Cardiac muscle cell (in vitro differentiated cells and primary cell): ENCODE results near the gene SMIM35. TPM values are rescaled to one million over a fixed set of nuclear protein-coding genes. Genes with fewer than 3 reads are reported as not detected.

ENCODE experiments used
- DNase-seq, 2 donors: peaks; one replicate each; pipeline versions ENCODE4 v3.0.0 to v3.0.0-alpha.2; 2010 to 2017; ENCODE audit warnings: low read depth in 1 of 2, low spot score in 1 of 2
- H3K27ac ChIP-seq: fragments of 200-600 bp; sonication (generic); 2 replicates; pipeline ENCODE4 v1.5.1; 2016
- H3K27me3 ChIP-seq: fragments of 200-600 bp; sonication (generic); 2 replicates; pipeline ENCODE4 v1.6.0; 2016; ENCODE audit warnings: control low read depth
- H3K36me3 ChIP-seq: fragments of 200-600 bp; sonication (generic); 2 replicates; pipeline ENCODE4 v1.5.1; 2016; ENCODE audit warnings: control low read depth
- H3K4me1 ChIP-seq: fragments of 200-600 bp; sonication (generic); 2 replicates; pipeline ENCODE4 v1.8.1; 2017; ENCODE audit warnings: low read depth, mild to moderate bottlenecking, mixed run types
- H3K4me3 ChIP-seq: fragments of 200-600 bp; sonication (generic); 2 replicates; pipeline ENCODE4 v1.5.1; 2016; ENCODE audit warnings: mild to moderate bottlenecking
- H3K9me3 ChIP-seq: fragments of 200-600 bp; sonication (generic); 2 replicates; pipeline ENCODE4 v1.5.1; 2017; ENCODE audit warnings: low read depth, mild to moderate bottlenecking, control low read depth
- polyA plus RNA-seq: library from polyadenylated mRNA; unstranded; fragments of >200 nt; fragmentation: Nextera tagmentation; extraction: Ambion mirVana; gene quantifications from 2 replicates; pipeline ENCODE4 v1.2.1, GENCODE V29; 2016
- total RNA-seq: library from RNA; depleted of rRNA; stranded (reverse); fragments of >200 nt; gene quantifications from 2 replicates; pipeline ENCODE4 v1.2.3, GENCODE V29; 2016
- TF ChIP-seq, protein P1 (sequence below): IDR thresholded peaks from 2 replicates; pipeline ENCODE4 v1.5.1; 2012; ENCODE audit warnings: low read depth, mild to moderate bottlenecking, low read length

SMIM35 gene
- total and polyA plus RNA-seq, 2 experiments from 2014 or later, result not detected

DNA sequence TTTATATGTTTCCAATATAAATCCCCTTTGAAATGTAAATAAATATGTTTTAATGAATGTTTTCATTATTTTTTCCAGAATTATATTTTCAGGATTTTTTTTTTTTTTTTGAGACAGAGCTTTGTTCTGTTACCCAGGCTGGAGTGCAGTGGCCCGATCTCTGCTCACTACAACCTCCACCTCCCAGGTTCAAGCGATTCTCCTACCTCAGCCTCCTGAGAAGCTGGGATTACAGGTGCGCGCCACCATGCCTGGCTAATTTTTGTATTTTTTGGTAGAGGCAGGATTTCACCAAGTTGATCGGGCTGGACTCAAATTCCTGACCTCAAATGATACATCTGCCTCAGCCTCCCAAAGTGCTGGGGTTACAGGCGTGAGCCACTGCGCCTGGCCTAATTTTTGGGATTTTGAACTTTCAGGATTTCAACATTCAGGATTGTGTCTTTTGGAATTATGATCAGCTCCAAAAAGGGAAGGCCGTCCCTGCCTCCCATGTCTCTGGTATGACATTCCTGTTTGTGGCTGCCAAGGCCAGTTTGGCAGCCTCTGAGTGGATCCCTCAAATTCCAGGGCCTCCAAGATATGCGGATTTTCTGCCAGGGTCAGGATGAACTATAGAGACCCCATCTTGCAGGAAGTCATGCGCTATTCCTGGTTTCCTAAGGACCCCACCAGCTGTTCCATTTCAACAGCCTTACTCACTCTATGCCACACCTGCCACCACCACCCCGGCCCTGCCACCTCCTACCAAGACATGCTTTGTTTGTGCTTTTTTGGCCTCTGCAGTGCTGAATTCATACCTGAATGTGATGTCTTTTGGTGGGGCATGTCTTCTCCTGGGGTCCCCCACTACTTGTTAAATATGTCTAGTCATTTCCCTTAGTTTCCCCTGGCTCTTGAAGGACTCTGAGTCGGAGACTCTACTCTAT, 31.8 kb downstream of the SMIM35 start:
- Histone ChIP-seq H3K9me3 (no peaks in the 10 kb centered on the region), H3K27ac (no peak overlapping the region), H3K36me3 (no peaks in the 10 kb centered on the region), H3K27me3 (no peaks in the 10 kb centered on the region), H3K4me3 (no peak overlapping the region), H3K4me1 (no peaks in the 10 kb centered on the region)
- TF ChIP-seq, protein P1, sequence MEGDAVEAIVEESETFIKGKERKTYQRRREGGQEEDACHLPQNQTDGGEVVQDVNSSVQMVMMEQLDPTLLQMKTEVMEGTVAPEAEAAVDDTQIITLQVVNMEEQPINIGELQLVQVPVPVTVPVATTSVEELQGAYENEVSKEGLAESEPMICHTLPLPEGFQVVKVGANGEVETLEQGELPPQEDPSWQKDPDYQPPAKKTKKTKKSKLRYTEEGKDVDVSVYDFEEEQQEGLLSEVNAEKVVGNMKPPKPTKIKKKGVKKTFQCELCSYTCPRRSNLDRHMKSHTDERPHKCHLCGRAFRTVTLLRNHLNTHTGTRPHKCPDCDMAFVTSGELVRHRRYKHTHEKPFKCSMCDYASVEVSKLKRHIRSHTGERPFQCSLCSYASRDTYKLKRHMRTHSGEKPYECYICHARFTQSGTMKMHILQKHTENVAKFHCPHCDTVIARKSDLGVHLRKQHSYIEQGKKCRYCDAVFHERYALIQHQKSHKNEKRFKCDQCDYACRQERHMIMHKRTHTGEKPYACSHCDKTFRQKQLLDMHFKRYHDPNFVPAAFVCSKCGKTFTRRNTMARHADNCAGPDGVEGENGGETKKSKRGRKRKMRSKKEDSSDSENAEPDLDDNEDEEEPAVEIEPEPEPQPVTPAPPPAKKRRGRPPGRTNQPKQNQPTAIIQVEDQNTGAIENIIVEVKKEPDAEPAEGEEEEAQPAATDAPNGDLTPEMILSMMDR, result no peak
- no peak for DNase-seq

DNA sequence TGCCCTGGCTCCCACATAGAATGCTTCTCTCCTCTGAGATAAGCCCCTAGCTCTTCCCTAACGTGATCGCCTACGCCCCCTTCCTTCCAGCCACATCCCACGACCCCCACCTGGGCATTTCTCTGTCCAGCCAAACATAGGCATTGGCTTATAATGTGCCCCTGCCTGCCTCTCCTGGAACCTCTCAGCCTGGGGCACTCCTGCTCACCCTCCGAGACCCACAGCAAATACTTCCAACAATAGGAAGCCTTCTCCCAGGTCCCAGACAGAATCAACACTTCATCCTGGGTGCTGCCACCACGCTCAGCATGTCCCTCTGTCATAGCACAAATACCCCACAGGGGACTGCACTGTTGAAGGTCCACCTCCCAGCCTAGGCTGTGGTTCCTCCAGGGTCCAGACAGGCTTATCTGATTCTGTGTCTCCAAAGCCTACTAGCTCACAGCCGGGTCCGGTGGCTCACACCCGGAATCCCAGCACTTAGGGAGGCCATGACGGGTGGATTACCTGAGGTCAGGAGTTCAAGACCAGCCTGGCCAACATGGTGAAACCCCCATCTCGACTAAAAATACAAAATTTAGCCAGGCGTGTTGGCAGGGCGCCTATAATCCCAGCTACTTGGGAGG, 34.1 kb downstream of the SMIM35 start:
- Histone ChIP-seq H3K9me3 (no peaks in the 10 kb centered on the region), H3K27ac (no peak overlapping the region), H3K27me3 (no peaks in the 10 kb centered on the region), H3K4me3 (no peak overlapping the region), H3K4me1 (no peaks in the 10 kb centered on the region), H3K36me3 (no peaks in the 10 kb centered on the region)
- TF ChIP-seq, protein P1, result no peak
- no peak for DNase-seq

DNA sequence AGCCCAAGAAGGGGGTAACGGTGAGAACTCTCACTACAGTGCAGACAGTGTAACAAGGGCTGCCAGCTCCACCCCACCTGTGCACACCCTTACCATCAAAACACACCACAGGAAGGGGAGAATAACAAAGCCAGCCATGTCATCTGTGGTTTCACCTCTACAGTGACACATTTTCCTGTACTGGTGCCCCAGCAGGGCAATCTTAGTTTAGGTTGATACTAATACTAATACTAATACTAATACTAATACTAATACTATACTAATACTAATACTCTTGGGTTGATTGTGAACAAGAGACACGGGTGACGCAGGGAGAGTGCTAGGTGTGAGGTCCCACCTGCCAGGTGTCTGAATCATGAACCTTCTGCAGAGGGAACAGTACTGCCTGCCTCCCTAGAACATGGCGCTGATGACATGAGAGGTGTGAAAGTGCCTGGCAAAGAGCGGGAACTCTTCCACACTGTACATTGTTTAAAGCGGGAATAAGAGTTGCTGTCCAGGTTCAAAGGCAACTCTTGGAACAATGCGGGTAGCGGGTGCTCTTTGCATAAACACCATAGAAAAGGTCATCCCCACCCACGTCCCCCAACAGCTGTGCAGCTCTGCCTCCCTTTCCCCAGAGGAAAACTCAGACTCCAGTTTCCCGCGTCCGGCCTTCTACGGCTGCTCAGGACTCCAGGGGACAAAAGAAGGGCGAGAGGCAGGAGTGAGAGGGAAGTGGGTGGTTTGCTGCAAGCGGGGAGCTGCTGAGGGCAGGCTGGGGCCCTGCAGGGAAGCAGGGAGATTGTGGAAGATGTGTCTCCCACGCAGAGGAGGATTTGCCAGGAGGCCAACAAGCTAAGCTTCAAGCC, 34.9 kb downstream of the SMIM35 start:
- Histone ChIP-seq H3K4me1 (no peaks in the 10 kb centered on the region), H3K27me3 (no peaks in the 10 kb centered on the region), H3K27ac (no peak overlapping the region), H3K4me3 (no peak overlapping the region), H3K9me3 (no peaks in the 10 kb centered on the region), H3K36me3 (no peaks in the 10 kb centered on the region)
- no peak for DNase-seq
- TF ChIP-seq, protein P1, result no peak

DNA sequence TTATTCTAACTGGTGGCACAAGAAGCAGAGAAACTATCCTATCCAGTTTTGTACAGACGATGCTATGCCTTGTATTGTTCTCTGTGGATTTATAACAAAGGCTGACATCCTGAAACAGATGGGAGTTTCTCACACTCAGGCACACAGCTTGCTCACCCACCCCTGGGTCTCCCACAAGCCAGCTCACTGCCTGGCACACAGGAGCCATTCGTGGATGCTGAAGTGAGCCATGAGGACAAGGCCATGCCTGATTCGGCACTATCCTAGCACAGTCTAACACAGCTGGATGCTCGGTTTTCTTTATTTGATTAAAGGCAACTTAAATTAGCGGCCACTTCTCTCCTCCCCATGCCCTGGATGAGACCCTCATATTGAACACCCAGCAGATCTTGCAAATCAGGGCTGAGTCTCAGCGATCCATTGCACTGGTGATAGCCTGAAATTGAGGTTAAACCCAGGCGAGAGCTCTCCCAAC, 35.6 kb downstream of the SMIM35 start:
- TF ChIP-seq, protein P1, result no peak
- DNase-seq, result no peak
- H3K4me1 ChIP-seq, result no peaks in the 10 kb centered on the region
- H3K36me3 ChIP-seq, result no peaks in the 10 kb centered on the region
- H3K27ac ChIP-seq, result no peak overlapping the region
- no peaks in the 10 kb centered on the region for H3K9me3 ChIP-seq
- H3K4me3 ChIP-seq, result no peak overlapping the region
- peaks cover 3% of the 10 kb centered on the region for H3K27me3 ChIP-seq

DNA sequence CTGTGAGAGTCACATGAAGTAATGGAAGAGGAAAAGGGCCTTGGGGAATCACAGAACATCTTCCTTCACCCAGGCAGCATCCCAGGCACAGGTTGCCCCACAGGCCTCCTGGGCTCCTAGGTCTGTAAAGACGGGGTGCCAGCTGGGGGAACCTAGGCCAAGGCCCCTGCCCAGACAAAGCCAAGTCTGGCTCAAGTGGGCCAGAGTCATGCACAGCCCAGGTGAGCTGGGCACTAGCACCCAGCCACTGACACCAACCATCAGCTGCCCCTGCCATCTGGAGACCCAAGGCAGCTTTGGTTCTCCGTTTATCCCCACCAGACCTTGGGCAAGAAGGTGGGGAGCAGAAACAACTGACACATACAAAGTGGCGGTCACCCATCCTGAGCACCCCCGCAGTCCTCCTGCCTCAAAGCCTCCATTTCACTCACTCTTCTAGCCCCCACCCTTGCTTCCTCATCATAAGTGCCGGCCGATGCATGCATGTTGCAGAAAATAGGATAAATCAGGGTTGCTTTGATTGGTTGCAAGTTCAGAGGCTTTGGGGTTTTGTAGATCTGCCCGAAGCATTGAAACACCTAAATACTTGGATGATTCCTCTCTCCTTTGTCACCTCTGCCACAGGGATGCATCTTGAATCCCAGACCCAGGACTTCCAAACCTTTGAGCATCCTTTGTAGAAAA, 36.4 kb downstream of the SMIM35 start:
- H3K4me3 ChIP-seq, result no peak overlapping the region
- H3K4me1 ChIP-seq, result no peaks in the 10 kb centered on the region
- no peaks in the 10 kb centered on the region for H3K9me3 ChIP-seq
- no peak overlapping the region for H3K27ac ChIP-seq
- no peaks in the 10 kb centered on the region for H3K36me3 ChIP-seq
- TF ChIP-seq, protein P1, result no peak
- H3K27me3 ChIP-seq, result peaks cover 4% of the 10 kb centered on the region
- no peak for DNase-seq
